NOMO-1 treated with DMSO at 0.1 percent for 48 hours (cell line): ENCODE measurements around the gene NSMCE1.
"Not testable (repeated sequence)": the region's sequence is repeated elsewhere in the genome, so short reads cannot be mapped to it uniquely, and the experiment has no call there.

ENCODE experiments used
- DNase-seq: peaks from one replicate; lab custom pipeline; 2025; ENCODE audit not compliant: unreplicated experiment; lab: John Stamatoyannopoulos, UW

NSMCE1 gene

GRCh38 chr16:27303256-27304100 lies 34.9 kb upstream of the NSMCE1 start:
- no peak for DNase-seq

GRCh38 chr16:27302126-27302525 lies 33.6 kb upstream of the NSMCE1 start:
- no peak for DNase-seq

GRCh38 chr16:27301236-27301861 lies 32.8 kb upstream of the NSMCE1 start:
- DNase-seq = no peak

GRCh38 chr16:27298132-27298531 lies 29.6 kb upstream of the NSMCE1 start:
- DNase-seq = no peak

GRCh38 chr16:27293343-27293742 lies 24.8 kb upstream of the NSMCE1 start:
- no peak for DNase-seq

GRCh38 chr16:27291722-27292240 lies 23.2 kb upstream of the NSMCE1 start:
- DNase-seq = no peak

- DNase-seq = no peak
Observed at GRCh38 chr16:27291106-27291505, 22.5 kb upstream of the NSMCE1 start.

GRCh38 chr16:27290562-27290961 lies 22.0 kb upstream of the NSMCE1 start:
- no peak for DNase-seq

GRCh38 chr16:27289669-27290068 lies 21.1 kb upstream of the NSMCE1 start:
- DNase-seq = no peak

GRCh38 chr16:27288313-27288712 lies 19.7 kb upstream of the NSMCE1 start:
- DNase-seq = not testable (repeated sequence)

- peak; percentile 78 for DNase-seq
Observed at GRCh38 chr16:27287887-27288286, 19.3 kb upstream of the NSMCE1 start.

GRCh38 chr16:27287051-27287811 lies 18.7 kb upstream of the NSMCE1 start:
- no peak for DNase-seq

GRCh38 chr16:27286451-27286850 lies 17.9 kb upstream of the NSMCE1 start:
- peak; percentile 51 for DNase-seq

GRCh38 chr16:27285676-27286196 lies 17.2 kb upstream of the NSMCE1 start:
- peak; percentile 53 for DNase-seq

- DNase-seq = no peak
Observed at GRCh38 chr16:27284865-27285675, 16.5 kb upstream of the NSMCE1 start.

GRCh38 chr16:27281243-27281642 lies 12.7 kb upstream of the NSMCE1 start:
- no peak for DNase-seq

- DNase-seq = peak; percentile 48
Observed at GRCh38 chr16:27275394-27275793, 6.8 kb upstream of the NSMCE1 start.

- not testable (repeated sequence) for DNase-seq
Observed at GRCh38 chr16:27274424-27274874, 5.9 kb upstream of the NSMCE1 start.

- DNase-seq = no peak
Observed at GRCh38 chr16:27273670-27274423, 5.3 kb upstream of the NSMCE1 start.

- DNase-seq = no peak
Observed at GRCh38 chr16:27273330-27273669, 4.7 kb upstream of the NSMCE1 start.
